Esophagus muscularis mucosa (tissue), 4 donors: ENCODE data around the gene EBI3. TPM values are rescaled to one million over a fixed set of nuclear protein-coding genes. Genes with fewer than 3 reads are reported as not detected.
A peak's percentile ranks its signal among the peaks of the same experiment; 100 is the strongest.

ENCODE experiments used
- DNase-seq: peaks from one replicate; pipeline ENCODE4 v3.0.0-alpha.2; 2017; ENCODE audit errors: extremely low spot score
- H3K27ac ChIP-seq, 4 donors: fragments of 200-600 bp; sonication (generic); replicated peaks in 1 of 4; 1 replicate in 3 of 4; 2 replicates in 1 of 4; pipeline ENCODE4 v1.5.1; 2016 to 2019; ENCODE audit warnings: mild to moderate bottlenecking in 1 of 4
- H3K27me3 ChIP-seq, 4 donors: fragments of 200-600 bp; sonication (generic); one replicate each; pipeline versions ENCODE4 v1.5.1 to v1.6.0; 2016 to 2019
- H3K36me3 ChIP-seq, 4 donors: fragments of 200-600 bp; sonication (generic); one replicate each; pipeline ENCODE4 v1.5.1; 2016 to 2019
- H3K4me1 ChIP-seq, 4 donors: fragments of 200-600 bp; sonication (generic); one replicate each; pipeline ENCODE4 v1.5.1; 2016 to 2019
- H3K4me3 ChIP-seq, 4 donors: fragments of 200-600 bp; sonication (generic); 1 replicate in 2 of 4; 2 replicates in 2 of 4; pipeline ENCODE4 v1.5.1; 2016 to 2019; ENCODE audit warnings: mild to moderate bottlenecking in 4 of 4, moderate library complexity in 1 of 4
- H3K9me3 ChIP-seq, 4 donors: fragments of 200-600 bp; sonication (generic); 1 replicate in 3 of 4; 2 replicates in 1 of 4; pipeline ENCODE4 v1.5.1; 2016 to 2019
- EP300 ChIP-seq: sonication (generic); formaldehyde crosslinking; IDR thresholded peaks from one replicate; pipeline ENCODE4 v1.6.1; 2017; ENCODE audit warnings: antibody characterized with exemption
- POLR2A ChIP-seq: fragments of 450-650 bp; IDR thresholded peaks from one replicate; pipeline ENCODE4 v1.6.1; 2017; ENCODE audit warnings: antibody characterized with exemption, moderate library complexity, mild to moderate bottlenecking, low read depth
- POLR2AphosphoS5 ChIP-seq, 2 donors: sonication (generic); formaldehyde crosslinking; IDR thresholded peaks; one replicate each; pipeline ENCODE4 v1.6.1; 2017; ENCODE audit warnings: antibody characterized with exemption in 2 of 2
- WGBS: methylation state at CpG from one replicate; pipeline ENCODE4 v1.1.5; 2018; 5-methylcytosine and 5-hydroxymethylcytosine counted together
- intact Hi-C: fragments of 100-400 bp; cut with DNase I; formaldehyde crosslinking; loops from one replicate; pipeline ENCODE4 v1.15.1; 2023
- total RNA-seq, 4 donors: library from RNA; depleted of rRNA; stranded (reverse); fragments of >200 nt; gene quantifications; one replicate each; pipeline versions ENCODE4 v1.1.0 to v1.2.1, GENCODE V29; 2016
- TF ChIP-seq, protein P1 (sequence below), 3 experiments: fragments of 200-600 bp in 2 of 3; fragments of 450-650 bp in 1 of 3; sonication (generic) in 2 of 3; IDR thresholded peaks; one replicate each; pipeline ENCODE4 v1.5.1; 2017 to 2019; ENCODE audit warnings: antibody characterized with exemption in 3 of 3, mild to moderate bottlenecking in 2 of 3, moderate library complexity in 1 of 3

EBI3 gene
- 1 to 10 TPM; 1.1 to 6.6 (median 1.9) TPM for total RNA-seq

DNA sequence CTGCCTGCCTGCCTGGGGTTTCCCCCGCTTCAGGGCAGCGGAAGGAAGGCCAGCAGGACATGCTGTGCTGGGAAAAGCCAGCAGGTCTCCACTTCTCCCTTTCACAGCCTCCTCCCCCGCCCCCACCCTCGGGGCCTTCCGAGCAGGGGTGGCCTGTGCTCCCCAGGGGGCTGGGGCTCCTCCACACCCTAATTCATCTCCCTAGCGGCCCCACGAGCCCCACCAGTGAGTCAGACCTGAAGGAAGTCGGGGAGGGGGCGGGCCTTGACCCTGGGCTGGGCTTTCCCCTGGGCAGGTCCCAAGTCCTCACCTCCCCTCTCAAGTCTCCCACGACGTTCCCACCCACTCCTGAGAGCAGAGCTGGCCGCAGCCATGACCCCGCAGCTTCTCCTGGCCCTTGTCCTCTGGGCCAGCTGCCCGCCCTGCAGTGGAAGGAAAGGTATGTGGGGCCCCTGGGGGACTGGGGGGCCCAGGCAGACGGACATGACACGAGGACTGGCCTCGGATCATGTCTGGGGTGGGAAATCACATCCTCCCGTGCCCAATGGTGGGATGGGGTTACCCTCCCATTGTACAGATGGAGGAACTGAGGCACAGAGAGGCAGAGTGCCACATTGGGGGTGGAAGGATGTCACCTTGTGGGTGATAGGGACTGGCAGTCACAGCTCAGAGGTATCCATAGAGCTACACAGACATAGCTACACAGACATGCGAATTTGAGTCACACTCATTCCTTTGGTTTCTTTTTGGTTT lies at the start of gene EBI3:
Gene EBI3 (plus strand): TSS at position 345 of the 753 bp plus-strand sequence. CDS start 28 bp downstream, at position 373.
- Histone ChIP-seq H3K4me1 (peaks cover 0 to 7% (median 5%) of the 10 kb centered on the region in 4 donors), H3K27ac (no peak within 1 kb of the TSS), H3K4me3 (peak within 1 kb of the TSS in 1 of 4 donors; percentile 23), H3K9me3 (no peaks in the 10 kb centered on the region), H3K27me3 (peaks cover 0 to 86% (median 13%) of the 10 kb centered on the region in 4 donors), H3K36me3 (no peaks in the 10 kb centered on the region)
- DNase-seq, result no peak
- WGBS, result 20% methylated on average over 15 of the region's 19 CpGs
- intact Hi-C loops, result no loop called here
- TF ChIP-seq POLR2AphosphoS5 (IDR thresholded peaks at IDR 0.05), result no peak
- TF ChIP-seq, protein P1, sequence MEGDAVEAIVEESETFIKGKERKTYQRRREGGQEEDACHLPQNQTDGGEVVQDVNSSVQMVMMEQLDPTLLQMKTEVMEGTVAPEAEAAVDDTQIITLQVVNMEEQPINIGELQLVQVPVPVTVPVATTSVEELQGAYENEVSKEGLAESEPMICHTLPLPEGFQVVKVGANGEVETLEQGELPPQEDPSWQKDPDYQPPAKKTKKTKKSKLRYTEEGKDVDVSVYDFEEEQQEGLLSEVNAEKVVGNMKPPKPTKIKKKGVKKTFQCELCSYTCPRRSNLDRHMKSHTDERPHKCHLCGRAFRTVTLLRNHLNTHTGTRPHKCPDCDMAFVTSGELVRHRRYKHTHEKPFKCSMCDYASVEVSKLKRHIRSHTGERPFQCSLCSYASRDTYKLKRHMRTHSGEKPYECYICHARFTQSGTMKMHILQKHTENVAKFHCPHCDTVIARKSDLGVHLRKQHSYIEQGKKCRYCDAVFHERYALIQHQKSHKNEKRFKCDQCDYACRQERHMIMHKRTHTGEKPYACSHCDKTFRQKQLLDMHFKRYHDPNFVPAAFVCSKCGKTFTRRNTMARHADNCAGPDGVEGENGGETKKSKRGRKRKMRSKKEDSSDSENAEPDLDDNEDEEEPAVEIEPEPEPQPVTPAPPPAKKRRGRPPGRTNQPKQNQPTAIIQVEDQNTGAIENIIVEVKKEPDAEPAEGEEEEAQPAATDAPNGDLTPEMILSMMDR (IDR thresholded peaks at IDR 0.05), result no peak
- TF ChIP-seq EP300, result no peak
- no peak for TF ChIP-seq POLR2A

DNA sequence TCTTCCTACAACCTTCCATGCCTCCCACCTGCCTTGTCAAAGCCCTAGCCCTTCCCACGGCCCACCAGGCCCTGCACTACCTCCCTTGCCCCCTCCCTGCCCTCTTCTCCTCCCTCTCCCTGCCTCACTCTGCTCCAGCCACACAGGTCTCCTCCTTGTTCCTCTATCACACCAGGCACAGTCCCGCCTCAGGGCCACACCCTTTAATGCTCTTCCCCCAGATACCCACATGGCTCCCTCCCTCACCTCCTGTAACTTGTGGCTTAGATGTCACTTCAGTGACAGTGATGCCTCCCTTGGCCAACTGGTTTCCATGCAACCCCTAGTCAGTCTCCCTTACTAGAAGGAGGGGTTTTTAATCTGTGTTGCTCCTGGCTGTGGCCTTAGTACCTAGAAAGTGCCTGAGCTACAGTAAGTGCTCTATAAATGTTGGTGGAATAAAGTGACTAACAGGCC lies 48.2 kb upstream of the EBI3 start:
- Histone ChIP-seq H3K27ac (no peak overlapping the region), H3K36me3 (peaks cover 0 to 49% (median 37%) of the 10 kb centered on the region in 4 donors), H3K27me3 (peaks cover 0 to 12% (median 0%) of the 10 kb centered on the region in 4 donors), H3K9me3 (no peaks in the 10 kb centered on the region), H3K4me3 (peak overlapping the region in 1 of 4 donors; percentile 77), H3K4me1 (peaks cover 15 to 30% (median 25%) of the 10 kb centered on the region in 4 donors)
- DNase-seq, result no peak
- TF ChIP-seq POLR2A (no peak), EP300 (no peak), POLR2AphosphoS5 (IDR thresholded peaks at IDR 0.05) (no peak)
- TF ChIP-seq, protein P1 (IDR thresholded peaks at IDR 0.05), result no peak
- 76% methylated on average over 2 of the region's 2 CpGs for WGBS
- intact Hi-C loops, result no loop called here

DNA sequence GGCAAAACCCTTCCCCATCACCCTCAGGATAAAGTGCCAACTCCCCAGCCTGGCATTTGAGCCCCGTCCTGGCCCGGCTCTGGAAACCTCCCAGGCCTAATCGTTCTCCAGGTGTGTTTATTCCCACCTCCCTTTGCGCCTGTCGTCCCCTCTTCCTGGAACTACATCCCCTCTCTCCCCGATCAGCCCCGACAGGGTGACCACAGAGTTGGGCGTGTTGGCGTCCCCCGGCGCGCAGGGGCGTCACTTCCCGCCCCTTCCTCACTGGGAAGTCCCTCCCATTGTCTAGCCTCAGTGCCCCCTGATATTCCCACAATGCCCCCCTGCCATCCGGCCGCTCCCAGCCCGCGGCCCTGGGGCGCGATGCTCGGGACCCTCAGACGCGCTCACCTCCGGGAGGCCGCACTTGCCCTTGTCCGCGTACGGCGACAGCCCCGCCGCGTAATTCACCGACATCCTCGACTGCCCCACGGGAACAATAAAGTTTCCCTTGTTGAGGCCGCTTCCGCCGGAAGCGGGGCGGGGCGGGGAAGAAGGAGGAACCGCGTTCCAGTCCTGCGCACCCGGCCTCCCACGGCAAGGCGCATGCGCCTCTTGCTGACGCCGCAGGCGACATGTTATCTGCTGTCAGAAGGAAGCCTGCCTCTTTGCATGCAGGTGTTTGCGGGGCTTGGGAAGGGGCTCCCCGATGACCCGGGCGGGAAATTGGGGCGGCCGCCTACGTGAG lies 47.1 kb upstream of the EBI3 start, which contains the start of the genes ANKRD24 and SIRT6:
Gene ANKRD24 (plus strand): TSS at position 606 of the 727 bp plus-strand sequence. CDS start 3,737 bp downstream, outside the sequence.
Gene SIRT6 (minus strand): TSS at position 480 of the 727 bp plus-strand sequence. CDS start 24 bp downstream, at position 456.
- Histone ChIP-seq H3K36me3 (peaks cover 0 to 37% (median 29%) of the 10 kb centered on the region in 4 donors), H3K27ac (peak within 1 kb of the TSS; percentile 74 to 81 (median 79)), H3K27me3 (peaks cover 0 to 18% (median 0%) of the 10 kb centered on the region in 4 donors), H3K9me3 (no peaks in the 10 kb centered on the region), H3K4me1 (peaks cover 15 to 30% (median 25%) of the 10 kb centered on the region in 4 donors), H3K4me3 (peak within 1 kb of the TSS; percentile 75 to 84 (median 78))
- intact Hi-C loops, result no loop called here
- TF ChIP-seq POLR2A (peak; percentile 29), POLR2AphosphoS5 (IDR thresholded peaks at IDR 0.05) (peak; percentile 93 to 99), EP300 (no peak)
- TF ChIP-seq, protein P1 (IDR thresholded peaks at IDR 0.05), result peak in 1 of 3 experiments; percentile 38
- DNase-seq, result peak; percentile 98
- WGBS, result under 1% methylated on average over 31 of the region's 58 CpGs

DNA sequence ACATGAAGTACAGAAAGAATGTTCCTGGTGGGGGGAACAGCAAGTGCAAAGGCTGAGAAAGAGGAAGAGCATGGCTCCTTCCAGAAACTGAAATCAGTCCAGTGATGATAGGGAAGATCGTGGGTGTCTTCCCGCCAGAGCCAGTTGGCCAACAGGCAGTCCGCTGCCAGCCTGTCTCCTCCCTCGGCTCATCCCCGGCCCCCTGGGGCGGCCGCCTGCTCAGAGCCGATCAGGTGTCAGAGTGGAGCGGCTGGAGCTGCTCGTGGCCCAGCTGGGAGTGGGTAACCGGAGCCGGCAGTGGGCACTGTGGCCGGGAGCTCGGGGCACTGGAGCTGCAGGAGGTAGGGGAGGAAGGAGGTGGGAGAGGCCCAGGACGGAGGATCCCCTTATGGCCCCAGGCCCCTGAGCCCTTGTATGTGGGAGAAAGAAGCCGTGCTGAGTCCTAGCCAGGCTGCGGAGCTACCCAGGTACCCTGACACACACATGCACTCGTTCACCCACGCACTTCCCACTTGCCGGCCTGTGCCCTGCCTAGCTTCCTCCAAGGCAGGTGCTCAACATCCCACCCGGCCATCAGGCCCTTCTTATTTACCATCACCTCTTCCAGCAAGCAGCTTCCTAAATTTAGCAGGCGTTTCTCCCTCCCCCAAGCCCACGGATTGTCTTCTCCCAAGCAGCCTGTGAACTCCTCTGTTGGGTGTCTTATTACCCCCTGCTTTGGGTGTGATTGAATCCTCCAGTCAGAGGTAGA lies 45.2 kb upstream of the EBI3 start:
- TF ChIP-seq POLR2A, result no peak
- no peak for TF ChIP-seq POLR2AphosphoS5 (IDR thresholded peaks at IDR 0.05)
- TF ChIP-seq, protein P1 (IDR thresholded peaks at IDR 0.05), result no peak
- TF ChIP-seq EP300, result no peak
- intact Hi-C loops, result no loop called here

More for the DNA sequence above, 45.2 kb upstream of the EBI3 start:
- H3K4me1 ChIP-seq, result peaks cover 15 to 30% (median 25%) of the 10 kb centered on the region in 4 donors
- 51% methylated on average over 15 of the region's 23 CpGs for WGBS
- no peak overlapping the region for H3K27ac ChIP-seq
- no peak for DNase-seq
- no peaks in the 10 kb centered on the region for H3K9me3 ChIP-seq
- peaks cover 0 to 25% (median 0%) of the 10 kb centered on the region in 4 donors for H3K27me3 ChIP-seq
- H3K36me3 ChIP-seq, result peaks cover 0 to 18% (median 11%) of the 10 kb centered on the region in 4 donors
- no peak overlapping the region for H3K4me3 ChIP-seq
